HepG2 (cell line): ENCODE measurements around the gene RBM23. TPM values are rescaled to one million over a fixed set of nuclear protein-coding genes. Genes with fewer than 3 reads are reported as not detected.

Experiments
- ATF7-NPFF ChIP-seq: sonication (generic); formaldehyde crosslinking; IDR thresholded peaks from 2 replicates; pipeline ENCODE4 v1.8.1; 2023; ENCODE audit warnings: mild to moderate bottlenecking, low read depth, missing genetic modification reagents, moderate library complexity
- BCL6 ChIP-seq: IDR thresholded peaks from 2 replicates; pipeline ENCODE4 v1.6.1; 2016; ENCODE audit warnings: missing genetic modification reagents, missing compliant biosample characterization
- CERS6 ChIP-seq: sonication (generic); formaldehyde crosslinking; IDR thresholded peaks from 2 replicates; pipeline ENCODE4 v1.5.0; 2020; ENCODE audit warnings: missing genetic modification reagents
- CHD2 ChIP-seq: IDR thresholded peaks from 2 replicates; pipeline ENCODE4 v1.6.1; 2011; ENCODE audit warnings: low read depth, low read length, improper control_type of control experiment
- ELF1 ChIP-seq: sonication (generic); formaldehyde crosslinking; IDR thresholded peaks from 2 replicates; pipeline ENCODE4 v1.4.0; 2020; ENCODE audit warnings: missing genetic modification reagents
- FOXO1 ChIP-seq: sonication (generic); formaldehyde crosslinking; IDR thresholded peaks from 2 replicates; pipeline ENCODE4 v1.4.0; 2020; ENCODE audit warnings: missing genetic modification reagents
- GATAD1 ChIP-seq: IDR thresholded peaks from 2 replicates; pipeline ENCODE4 v1.6.1; 2016; ENCODE audit warnings: missing genetic modification reagents, missing compliant biosample characterization
- GMEB2 ChIP-seq: IDR thresholded peaks from 2 replicates; pipeline ENCODE4 v1.6.1; 2016; ENCODE audit warnings: missing biosample characterization, missing genetic modification reagents, low read depth
- HES4 ChIP-seq: sonication (generic); formaldehyde crosslinking; IDR thresholded peaks from 2 replicates; pipeline ENCODE4 v1.9.0; 2021; ENCODE audit warnings: mild to moderate bottlenecking, missing genetic modification reagents, borderline replicate concordance
- HHEX ChIP-seq: IDR thresholded peaks from 2 replicates; pipeline ENCODE4 v1.6.1; 2016; ENCODE audit warnings: control low read depth
- NFKB2 ChIP-seq: sonication (generic); formaldehyde crosslinking; IDR thresholded peaks from 2 replicates; pipeline ENCODE4 v1.4.0; 2020; ENCODE audit warnings: missing genetic modification reagents, borderline replicate concordance
- PITX1 ChIP-seq: sonication (generic); formaldehyde crosslinking; IDR thresholded peaks from 2 replicates; pipeline ENCODE4 v1.5.1; 2020; ENCODE audit warnings: mild to moderate bottlenecking, missing genetic modification reagents
- PTBP1 ChIP-seq: fragments of 200-400 bp; formaldehyde crosslinking; IDR thresholded peaks from 2 replicates; pipeline ENCODE4 v1.6.1; 2018; ENCODE audit warnings: low read length, low read depth; ENCODE audit not compliant: poor library complexity, severe bottlenecking
- SMARCE1 ChIP-seq: fragments of 450-650 bp; IDR thresholded peaks from 2 replicates; pipeline ENCODE4 v1.6.1; 2017; ENCODE audit warnings: borderline replicate concordance
- TCF12 ChIP-seq, 2 experiments: fragments of 450-650 bp in 1 of 2; sonication (generic) in 1 of 2; formaldehyde crosslinking in 1 of 2; IDR thresholded peaks; 2 replicates each; pipeline versions ENCODE4 v1.6.1 to v1.8.0; 2017 to 2022; ENCODE audit warnings: antibody characterized with exemption in 1 of 2, mild to moderate bottlenecking in 1 of 2, missing genetic modification reagents in 1 of 2, moderate library complexity in 1 of 2
- THAP8 ChIP-seq: sonication (generic); formaldehyde crosslinking; IDR thresholded peaks from 2 replicates; pipeline ENCODE4 v1.5.1; 2020; ENCODE audit warnings: missing genetic modification reagents, mild to moderate bottlenecking, borderline replicate concordance
- UBTF ChIP-seq: sonication (generic); formaldehyde crosslinking; IDR thresholded peaks from 2 replicates; pipeline ENCODE4 v1.4.0; 2020; ENCODE audit warnings: mild to moderate bottlenecking, missing genetic modification reagents
- XRCC5 ChIP-seq: fragments of 200-400 bp; formaldehyde crosslinking; optimal IDR thresholded peaks from 2 replicates; pipeline ENCODE3; 2017; ENCODE audit warnings: mild to moderate bottlenecking, low read length
- ZBTB7B ChIP-seq: sonication (generic); formaldehyde crosslinking; IDR thresholded peaks from 2 replicates; pipeline ENCODE4 v1.4.0; 2020; ENCODE audit warnings: missing genetic modification reagents
- ZFP36L1 ChIP-seq: sonication (generic); formaldehyde crosslinking; IDR thresholded peaks from 2 replicates; pipeline ENCODE4 v1.8.0; 2022; ENCODE audit warnings: mild to moderate bottlenecking, missing genetic modification reagents, moderate library complexity
- ZIK1 ChIP-seq: sonication (generic); formaldehyde crosslinking; IDR thresholded peaks from 2 replicates; pipeline ENCODE4 v1.5.0; 2020; ENCODE audit warnings: mild to moderate bottlenecking, low read depth, missing genetic modification reagents, borderline replicate concordance
- ZNF17 ChIP-seq: sonication (generic); formaldehyde crosslinking; IDR thresholded peaks from 2 replicates; pipeline ENCODE4 v1.5.0; 2020; ENCODE audit warnings: mild to moderate bottlenecking, missing genetic modification reagents
- ZNF205 ChIP-seq: IDR thresholded peaks from 2 replicates; pipeline ENCODE4 v1.6.1; 2018; ENCODE audit warnings: missing biosample characterization, missing genetic modification reagents
- ZNF296 ChIP-seq: sonication (generic); formaldehyde crosslinking; conservative IDR thresholded peaks from 2 replicates; pipeline ENCODE4 v1.5.0; 2020; ENCODE audit warnings: mild to moderate bottlenecking, missing genetic modification reagents
- ZNF430 ChIP-seq: sonication (generic); formaldehyde crosslinking; IDR thresholded peaks from 2 replicates; pipeline ENCODE4 v1.9.0; 2021; ENCODE audit warnings: mild to moderate bottlenecking, missing genetic modification reagents
- ZNF777 ChIP-seq: sonication (generic); formaldehyde crosslinking; IDR thresholded peaks from 2 replicates; pipeline ENCODE4 v1.4.0; 2020; ENCODE audit warnings: missing genetic modification reagents
- ZNF850 ChIP-seq: sonication (generic); formaldehyde crosslinking; conservative IDR thresholded peaks from 2 replicates; pipeline ENCODE4 v1.9.0; 2021; ENCODE audit warnings: mild to moderate bottlenecking, missing genetic modification reagents
- ZSCAN30 ChIP-seq: sonication (generic); formaldehyde crosslinking; IDR thresholded peaks from 2 replicates; pipeline ENCODE4 v1.5.0; 2020; ENCODE audit warnings: mild to moderate bottlenecking, missing genetic modification reagents
- polyA plus RNA-seq, 8 experiments: library from polyadenylated mRNA; depleted of rRNA in 3 of 8; stranded (reverse) in 7 of 8; unstranded in 1 of 8; fragments of >200 nt; fragmentation: Illumina TruSeq in 4 of 8; extraction: Trizol in 4 of 8; gene quantifications; 2 replicates each; pipeline versions ENCODE4 v1.2.1 to v1.2.3, GENCODE V29; 2011 to 2016; ENCODE audit warnings: low read depth in 4 of 8, missing spikeins in 1 of 8, mixed read lengths in 1 of 8; ENCODE audit not compliant: insufficient read depth in 1 of 8
- total RNA-seq, 5 experiments: library from RNA; depleted of rRNA; stranded (reverse); fragments of >200 nt; fragmentation: Illumina TruSeq; extraction: Trizol; gene quantifications; 2 replicates each; pipeline ENCODE4 v1.2.3, GENCODE V29; 2016; ENCODE audit warnings: low read depth in 1 of 5

RBM23 gene
- total and polyA plus RNA-seq, 2 of the 13 experiments (the other 11 are each of a cell fraction or from before 2014, with no cell fraction given), result 1.5 to 2.1 TPM

- TF ChIP-seq ELF1 (CRISPR knock-in tag) (no peak), GMEB2 (CRISPR knock-in tag) (no peak), HES4 (no peak), SMARCE1 (no peak), BCL6 (peak; percentile 67), ZNF296 (CRISPR knock-in tag) (no peak), FOXO1 (CRISPR knock-in tag) (no peak), ZNF17 (CRISPR knock-in tag) (no peak), CHD2 (no peak), ZIK1 (no peak), PITX1 (CRISPR knock-in tag) (no peak), XRCC5 (no peak), ZNF430 (CRISPR knock-in tag) (no peak), HHEX (CRISPR knock-in tag) (no peak), THAP8 (CRISPR knock-in tag) (no peak), CERS6 (CRISPR knock-in tag) (no peak), ZSCAN30 (CRISPR knock-in tag) (no peak), ATF7-NPFF (CRISPR knock-in tag) (no peak), ZNF777 (CRISPR knock-in tag) (peak; percentile 41; the same call in 1 of the 2 replicates), ZNF850 (CRISPR knock-in tag) (no peak), PTBP1 (no peak), TCF12 (IDR thresholded peaks at IDR 0.05) (no peak), TCF12 (CRISPR knock-in tag; IDR thresholded peaks at IDR 0.05) (no peak), NFKB2 (CRISPR knock-in tag) (no peak), UBTF (CRISPR knock-in tag) (0 out of 2 replicates have a peak, but pooled peaks have one; percentile 44), ZFP36L1 (0 out of 2 replicates have a peak, but pooled peaks have one; percentile 66), ZBTB7B (CRISPR knock-in tag) (no peak), ZNF205 (CRISPR knock-in tag) (no peak), GATAD1 (CRISPR knock-in tag) (no peak)
Measured at GRCh38 chr14:22966783-22967269, 47.9 kb upstream of the RBM23 start (continued).
